Smooth muscle cell of the pulmonary artery (primary cell): Measurements from ENCODE around the gene GNB1L. TPM values are rescaled to one million over a fixed set of nuclear protein-coding genes. Genes with fewer than 3 reads are reported as not detected.

Experiments used
- total RNA-seq: library from RNA; depleted of rRNA; stranded (reverse); fragments of >200 nt; gene quantifications from 2 replicates; pipeline ENCODE4 v1.2.3, GENCODE V29; 2014

GNB1L gene
- 7.9 TPM in 2 replicates for total RNA-seq

GRCh38 chr22:19854778-19855503 is at the start of gene GNB1L, which contains the start of gene RTL10:
Gene GNB1L (minus strand): TSS chr22:19854874. CDS start chr22:19821355, 33,519 bp downstream.
Gene RTL10 (minus strand): TSS chr22:19854874. CDS start chr22:19852261, 2,613 bp downstream.

GRCh38 chr22:19760058-19760950 is 94.4 kb downstream of the GNB1L start, which contains the start of gene TBX1:
Gene TBX1 (plus strand): TSS chr22:19760778. CDS start chr22:19760844, 66 bp downstream.

Other genes starting within 250 kb of the GNB1L start
- 54.0 and 57.5 TPM in 2 replicates for gene SEPTIN5, start 140.4 kb downstream of the GNB1L start, total RNA-seq
- 4.3 and 5.9 TPM in 2 replicates for gene GP1BB, start 131.3 kb downstream of the GNB1L start, total RNA-seq
- gene TBX1, start 94.1 kb downstream of the GNB1L start, total RNA-seq: 0.23 TPM in 1 of 2 replicates, not detected in the other
- gene RTL10, start within 50 bp of the GNB1L start, total RNA-seq: 13.3 and 16.4 TPM in 2 replicates
- gene COMT, start 86.9 kb upstream of the GNB1L start, total RNA-seq: 359 and 409 TPM in 2 replicates
- gene TXNRD2, start 86.9 kb upstream of the GNB1L start, total RNA-seq: 19.2 and 19.3 TPM in 2 replicates
- gene ARVCF, start 161.9 kb upstream of the GNB1L start, total RNA-seq: 8.5 and 30.1 TPM in 2 replicates
- 59.6 and 80.3 TPM in 2 replicates for gene TANGO2, start 166.2 kb upstream of the GNB1L start, total RNA-seq
- 27.7 and 38.1 TPM in 2 replicates for gene DGCR8, start 225.4 kb upstream of the GNB1L start, total RNA-seq